ENCODE results near the gene PLEKHM2.

GRCh38 chr1:15737324-15738319 lies 53.5 kb downstream of the PLEKHM2 start:
- TF ChIP-seq GATA2 (IDR thresholded peaks at IDR 0.05; ENCODE audit: low read depth, low read length) (no peak), GATA3 (IDR thresholded peaks at IDR 0.05; ENCODE audit: low read depth, low read length) (no peak)

Measured in SH-SY5Y (cell line).